Heart right ventricle (tissue), 16 donors: Measurements from ENCODE around the gene PPM1F. TPM values are rescaled to one million over a fixed set of nuclear protein-coding genes. Genes with fewer than 3 reads are reported as not detected.

ENCODE experiments used
- ATAC-seq, 8 donors: fragments of 200-7000 bp; cut with Tn5 transposase; one replicate each; pipeline ENCODE4 v1.9.1; 2020; ENCODE audit warnings: mild to moderate bottlenecking in 8 of 8, moderate library complexity in 8 of 8, moderate number of reproducible peaks in 1 of 8
- DNase-seq, 2 donors: peaks; one replicate each; pipeline ENCODE4 v3.0.0-alpha.2; 2020
- H3K27ac ChIP-seq, 10 donors: fragments of 200-600 bp; sonication (generic) in 2 of 10; one replicate each; pipeline versions ENCODE4 v1.5.0 to v1.8.0; 2020 to 2022; ENCODE audit warnings: mild to moderate bottlenecking in 3 of 10
- H3K27me3 ChIP-seq, 7 donors: fragments of 200-600 bp; one replicate each; pipeline ENCODE4 v1.8.0; 2021 to 2022; ENCODE audit warnings: mild to moderate bottlenecking in 2 of 7
- H3K36me3 ChIP-seq, 9 donors: fragments of 200-600 bp; sonication (generic) in 1 of 9; one replicate each; pipeline versions ENCODE4 v1.5.0 to v1.8.0; 2020 to 2022; ENCODE audit warnings: mild to moderate bottlenecking in 2 of 9
- H3K4me1 ChIP-seq, 9 donors: fragments of 200-600 bp; sonication (generic) in 1 of 9; one replicate each; pipeline versions ENCODE4 v1.5.0 to v1.8.0; 2020 to 2022; ENCODE audit warnings: mild to moderate bottlenecking in 4 of 9
- H3K4me3 ChIP-seq, 10 donors: fragments of 200-600 bp; sonication (generic) in 2 of 10; one replicate each; pipeline versions ENCODE4 v1.5.0 to v1.8.0; 2020 to 2022; ENCODE audit warnings: mild to moderate bottlenecking in 7 of 10, moderate library complexity in 2 of 10
- H3K9me3 ChIP-seq, 11 donors: fragments of 200-600 bp in 10 of 11; sonication (generic) in 2 of 11; one replicate each; pipeline versions ENCODE4 v1.5.0 to v1.8.0; 2013 to 2022; ENCODE audit warnings: mild to moderate bottlenecking in 2 of 11, control low read depth in 1 of 11, moderate library complexity in 1 of 11
- CTCF ChIP-seq, 9 donors: fragments of 200-600 bp; sonication (generic) in 2 of 9; IDR thresholded peaks; one replicate each; pipeline versions ENCODE4 v1.5.0 to v1.8.0; 2021 to 2022; ENCODE audit warnings: antibody characterized with exemption in 9 of 9, mild to moderate bottlenecking in 5 of 9, moderate library complexity in 1 of 9
- WGBS, 2 donors: extraction: QIAGEN DNeasy Blood & Tissue Kit; methylation state at CpG; one replicate each; pipeline ENCODE4 v1.1.7; 2013; ENCODE audit warnings: inconsistent platforms in 1 of 2; 5-methylcytosine and 5-hydroxymethylcytosine counted together
- intact Hi-C, 10 donors: fragments of 100-400 bp; cut with DNase I; formaldehyde crosslinking; loops; one replicate each; pipeline versions ENCODE4 v1.11.1 to v1.14.2; 2022
- polyA plus RNA-seq, 2 donors: library from polyadenylated mRNA; stranded (reverse); fragments of 200-250 nt; gene quantifications; one replicate each; pipeline ENCODE4 v1.2.3, GENCODE V29; 2013
- total RNA-seq, 10 donors: library from RNA; stranded (reverse); fragmentation: NEBNext Ultra II Directional in 3 of 10; extraction: Animal tissue kit (Norgen Biotek cat#: 25700) in 3 of 10; gene quantifications; one replicate each; pipeline versions ENCODE4 v1.2.1 to v1.2.4, GENCODE V29; 2021 to 2023
- donor health status: Arrhythmogenic right ventricular cardiomyopathy.
- donor health status: ischemic (EF 13 %, LVEDD 7.1; RV severe dilation, severe dysfunction).
- donor health status: healthy with polysubstance abuse.
- donor health status: DM: no; HTN: yes; CAD: no.
- donor health status: DM: no; HTN: no; CAD: no.
- donor health status: ischemic (EF 25% LVEDD 6.9; RV normal size, moderate dysfunction).
- donor health status: ischemic (EF 25% LVEDD 5.7; RV mildly dilated, moderate dysfunction).
- donor health status: healthy.
- donor health status: DM: yes; HTN: yes; CAD: no.
- donor health status: Ischemic cardiomyopathy.
- donor health status: ischemic (EF 35%, LVEDD 5.7; RV mildly dilated, moderate dysfunction).
- donor health status: nonischemic (EF 11% LVEDD 7.7; RV severe dilation, severe dysfunction).
- donor health status: DM: yes; HTN: yes; CAD: no.
- donor health status: PGD.
- donor health status: ischemic (EF 29% LVEDD 5.4; RV normal size, mild dysfunction).
- donor health status: nonischemic (EF 23%, LVEDD 6.1; RV moderate dilation, normal function).

Gene PPM1F
- total and polyA plus RNA-seq, 12 donors = 11.8 to 31.4 (median 18.1) TPM

- no peak for DNase-seq
- no peak overlapping the region for H3K27ac ChIP-seq
- TF ChIP-seq CTCF (IDR thresholded peaks at IDR 0.05) = no peak
- WGBS, 2 donors = 95 to 97% methylated on average over 15 of the region's 15 CpGs
- H3K27me3 ChIP-seq = no peaks in the 10 kb centered on the region
- H3K4me3 ChIP-seq = no peak overlapping the region
- no peak for ATAC-seq
- peaks cover 0 to 7% (median 0%) of the 10 kb centered on the region in 9 donors for H3K4me1 ChIP-seq
- intact Hi-C loops = no loop called here
- peaks cover 0 to 100% (median 61%) of the 10 kb centered on the region in 9 donors for H3K36me3 ChIP-seq
- H3K9me3 ChIP-seq = no peaks in the 10 kb centered on the region
Measured at GRCh38 chr22:21964234-21964633, 11.6 kb upstream of the PPM1F start.

- no peak for ATAC-seq
- 96 to 97% methylated on average over 19 of the region's 19 CpGs for WGBS, 2 donors
- DNase-seq = no peak
- H3K27ac ChIP-seq = no peak overlapping the region
- intact Hi-C loops = no loop called here
- H3K4me3 ChIP-seq = no peak overlapping the region
- no peaks in the 10 kb centered on the region for H3K9me3 ChIP-seq
- peaks cover 0 to 100% (median 61%) of the 10 kb centered on the region in 9 donors for H3K36me3 ChIP-seq
- H3K4me1 ChIP-seq = peaks cover 0 to 7% (median 0%) of the 10 kb centered on the region in 9 donors
- no peaks in the 10 kb centered on the region for H3K27me3 ChIP-seq
- no peak for TF ChIP-seq CTCF (IDR thresholded peaks at IDR 0.05)
Measured at GRCh38 chr22:21963790-21964211, 11.2 kb upstream of the PPM1F start.

- intact Hi-C loops = no loop called here
- WGBS, 2 donors = 92 to 93% methylated on average over 7 of the region's 7 CpGs
Measured at GRCh38 chr22:21963286-21963685, 10.6 kb upstream of the PPM1F start.

GRCh38 chr22:21962655-21962949 lies 10.0 kb upstream of the PPM1F start:
- peaks cover 0 to 99% (median 57%) of the 10 kb centered on the region in 9 donors for H3K36me3 ChIP-seq
- intact Hi-C loops = no loop called here
- ATAC-seq = no peak
- no peak overlapping the region for H3K4me3 ChIP-seq
- H3K9me3 ChIP-seq = no peaks in the 10 kb centered on the region
- no peaks in the 10 kb centered on the region for H3K27me3 ChIP-seq
- TF ChIP-seq CTCF (IDR thresholded peaks at IDR 0.05) = no peak
- H3K27ac ChIP-seq = no peak overlapping the region
- peaks cover 0 to 7% (median 0%) of the 10 kb centered on the region in 9 donors for H3K4me1 ChIP-seq
- WGBS, 2 donors = 93 to 95% methylated on average over 11 of the region's 11 CpGs
- no peak for DNase-seq

More at GRCh38 chr22:21963286-21963685, 10.6 kb upstream of the PPM1F start:
- no peaks in the 10 kb centered on the region for H3K9me3 ChIP-seq
- no peaks in the 10 kb centered on the region for H3K27me3 ChIP-seq
- DNase-seq = no peak
- no peak overlapping the region for H3K4me3 ChIP-seq
- no peak for TF ChIP-seq CTCF (IDR thresholded peaks at IDR 0.05)
- no peak overlapping the region for H3K27ac ChIP-seq
- no peak for ATAC-seq
- H3K36me3 ChIP-seq = peaks cover 0 to 100% (median 61%) of the 10 kb centered on the region in 9 donors
- peaks cover 0 to 7% (median 0%) of the 10 kb centered on the region in 9 donors for H3K4me1 ChIP-seq
